Hepatocyte (in vitro differentiated cells): Measurements from ENCODE around the gene PUSL1.

Experiments used
- CTCF ChIP-seq: fragments of 200-600 bp; sonication (generic); IDR thresholded peaks from 2 replicates; pipeline ENCODE4 v1.5.1; 2016; ENCODE audit warnings: antibody characterized with exemption, mild to moderate bottlenecking; ENCODE audit not compliant: poor library complexity
- EZH2 ChIP-seq: fragments of 200-600 bp; sonication (generic); IDR thresholded peaks from 2 replicates; pipeline ENCODE4 v1.6.1; 2016; ENCODE audit warnings: antibody characterized with exemption, mild to moderate bottlenecking, borderline replicate concordance

GRCh38 chr1:1319646-1319941 is 11.2 kb downstream of the PUSL1 start:
- no peak for TF ChIP-seq EZH2
- TF ChIP-seq CTCF: no peak
